ENCODE data around the gene POGK.
"Not testable (repeated sequence)": the region's sequence is repeated elsewhere in the genome, so short reads cannot be mapped to it uniquely, and the experiment has no call there.

POGK gene

GRCh38 chr1:166855558-166855957, 16.3 kb downstream of the POGK start:
- DNase-seq (ENCODE audit: low read depth in 2 of 2), result no peak

DNA sequence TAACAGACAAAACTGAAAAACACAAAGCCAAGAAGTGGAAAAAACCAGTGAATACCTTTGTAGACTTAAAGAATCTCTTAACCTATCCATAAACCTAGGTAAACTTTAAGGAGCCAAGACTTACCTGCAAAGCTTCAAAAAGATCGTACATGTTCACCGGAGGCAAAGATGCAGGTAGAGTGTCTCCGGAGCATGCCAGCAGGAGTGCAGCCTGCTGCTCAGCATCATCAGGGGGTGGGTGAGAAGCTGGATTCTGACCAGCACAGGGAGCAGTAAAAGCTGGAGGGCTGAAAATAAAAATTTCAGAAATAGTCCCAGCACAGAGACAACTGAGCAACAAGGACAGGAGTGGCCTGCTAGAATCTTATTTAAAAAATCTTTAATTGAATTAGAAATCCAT, 18.7 kb downstream of the POGK start:
- no peak for DNase-seq (ENCODE audit: low read depth in 2 of 2)

DNA sequence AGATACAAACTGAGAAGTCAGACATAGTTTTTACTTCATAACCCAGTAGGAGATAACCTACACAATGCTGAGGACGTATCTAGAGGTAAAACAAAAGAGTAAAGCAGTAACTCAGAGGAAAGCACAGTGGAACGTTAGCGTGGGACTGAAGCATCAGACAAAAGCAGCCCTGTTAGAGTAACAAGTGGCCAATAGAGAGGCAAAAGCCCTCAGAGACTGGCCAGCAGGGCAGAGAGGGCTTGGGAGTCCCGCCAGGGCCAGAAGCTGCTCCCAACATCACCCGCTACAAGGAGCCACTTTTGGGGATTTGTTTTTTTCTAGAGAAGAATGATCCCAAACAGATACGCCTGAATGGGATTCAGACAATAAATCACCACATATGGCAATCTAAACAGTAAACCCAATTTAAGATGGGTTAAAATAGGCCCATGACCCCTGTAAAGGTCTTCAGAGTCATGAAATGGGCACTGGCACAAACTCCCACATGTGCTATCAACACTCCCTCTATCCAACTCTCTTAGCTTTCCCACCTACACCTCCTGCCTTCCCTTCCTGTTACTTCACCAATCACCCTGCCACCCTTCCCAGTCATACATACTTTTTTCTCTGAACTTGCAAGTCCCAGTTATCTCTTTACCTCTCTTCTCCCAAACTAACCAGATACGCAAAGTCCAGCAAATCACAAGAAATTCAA, 19.6 kb downstream of the POGK start:
- DNase-seq (ENCODE audit: low read depth in 2 of 2), result no peak

DNA sequence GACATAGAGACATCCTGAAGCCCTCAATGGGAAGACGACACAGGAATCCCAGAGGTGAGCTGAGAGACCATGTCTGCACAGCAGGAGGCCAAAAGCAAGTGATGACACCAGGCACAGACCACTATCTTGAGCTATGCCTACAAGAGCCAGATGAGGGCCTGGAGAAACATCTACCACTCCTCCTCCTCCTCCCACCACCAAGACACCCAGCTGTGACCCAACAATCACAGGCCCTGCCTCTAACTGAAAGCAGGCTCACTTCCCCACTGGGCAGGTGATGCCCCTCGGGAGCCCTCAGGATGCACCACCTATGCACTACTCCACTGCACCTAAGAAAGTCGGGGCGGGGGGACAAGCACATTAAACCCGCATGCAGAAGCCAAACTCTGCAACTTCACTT, 20.3 kb downstream of the POGK start:
- no peak for DNase-seq (ENCODE audit: low read depth in 2 of 2)

DNA sequence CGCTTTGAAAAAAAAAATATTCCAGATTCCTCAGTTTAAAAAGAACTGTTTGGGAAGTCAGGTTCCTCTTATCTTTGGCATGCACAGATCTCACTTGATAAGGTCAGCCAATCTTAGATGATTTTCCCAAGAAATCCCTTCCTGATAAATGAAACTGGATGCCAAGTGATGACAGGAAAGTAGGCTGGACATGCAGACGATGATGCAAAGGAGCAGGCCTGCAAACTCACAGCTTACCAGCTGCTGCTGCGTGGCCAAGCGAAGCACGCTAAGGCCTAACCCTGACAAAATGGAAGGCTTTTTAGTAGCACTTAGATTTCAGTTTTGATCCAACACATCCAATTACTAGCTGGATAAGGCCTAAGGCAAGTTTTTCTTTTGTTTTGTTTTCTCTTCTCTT, 26.7 kb downstream of the POGK start:
- DNase-seq (ENCODE audit: low read depth in 2 of 2), result no peak

- DNase-seq (ENCODE audit: low read depth in 2 of 2), result no peak
Observed at GRCh38 chr1:166868639-166869038, 29.4 kb downstream of the POGK start.

- no peak for DNase-seq (ENCODE audit: low read depth in 2 of 2)
Observed at GRCh38 chr1:166869318-166870099, 30.2 kb downstream of the POGK start.

GRCh38 chr1:166870584-166870983, 31.3 kb downstream of the POGK start:
- no peak for DNase-seq (ENCODE audit: low read depth in 2 of 2)

- DNase-seq (ENCODE audit: low read depth in 2 of 2), result no peak
Observed at GRCh38 chr1:166874464-166874863, 35.2 kb downstream of the POGK start.

DNA sequence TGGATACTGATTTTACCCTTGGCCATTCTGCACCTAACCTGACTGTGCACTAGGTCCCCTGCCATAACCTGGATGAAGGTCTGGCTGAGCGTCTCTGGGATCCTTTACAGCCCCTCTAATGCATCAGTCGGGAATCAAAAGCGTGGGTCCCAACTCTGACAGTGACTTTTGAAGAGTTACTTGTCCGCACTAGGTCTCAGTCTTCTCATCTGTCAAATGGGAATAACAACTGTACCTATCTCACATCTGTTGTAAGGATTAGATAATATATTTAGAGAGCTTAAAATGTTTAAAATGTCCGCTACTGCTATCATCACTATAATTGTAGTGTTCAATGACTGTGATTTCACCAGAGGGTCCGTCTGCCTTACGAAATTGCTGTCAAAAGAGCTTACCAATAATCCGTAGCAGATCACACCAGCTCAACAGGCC, 36.0 kb downstream of the POGK start:
- no peak for DNase-seq (ENCODE audit: low read depth in 2 of 2)

DNA sequence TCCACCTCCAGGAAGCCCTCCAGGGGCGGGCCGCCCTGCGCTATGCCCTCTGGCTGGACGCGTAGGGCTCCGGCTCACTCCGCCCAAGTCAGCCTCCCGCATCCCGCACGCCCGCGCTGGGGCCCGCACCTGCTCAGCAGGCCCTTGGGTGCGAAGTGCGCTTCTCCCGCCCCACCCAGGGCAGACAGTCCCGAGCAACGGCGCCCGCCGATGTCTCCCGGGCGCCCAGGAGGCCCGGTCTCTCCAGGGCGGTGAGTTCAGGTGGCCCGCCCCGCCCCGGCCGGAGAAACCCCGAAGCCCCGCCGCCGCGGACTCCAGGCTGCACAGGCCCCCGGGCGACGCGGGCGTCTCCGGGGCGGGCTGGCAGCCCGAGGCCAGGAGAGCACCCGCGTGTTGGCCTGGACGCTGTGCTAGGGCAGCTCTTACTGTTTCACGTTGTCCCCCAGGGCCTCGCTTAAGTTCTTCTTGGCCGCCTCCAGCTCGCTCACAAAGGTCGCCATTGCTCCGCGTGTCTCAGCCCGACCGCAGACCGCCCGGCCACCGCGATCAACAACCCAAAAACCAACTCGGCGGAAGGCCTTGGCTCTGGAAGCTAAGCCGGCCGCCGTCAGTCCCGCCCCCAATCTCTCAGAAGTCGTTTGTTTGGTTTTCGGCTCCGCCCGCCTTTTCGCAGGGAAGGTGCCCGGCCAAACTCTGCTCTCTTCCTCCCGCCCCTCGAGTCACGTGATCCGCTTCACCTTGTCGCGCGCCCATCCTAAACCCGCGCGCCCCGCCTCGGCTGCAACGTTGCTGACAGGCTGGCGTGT, 36.7 kb downstream of the POGK start, which contains the start of gene TADA1:
Gene TADA1 (minus strand): TSS at position 531 of the 806 bp plus-strand sequence. CDS start 31 bp downstream, at position 500.
- peak; percentile 98 for DNase-seq (ENCODE audit: low read depth in 2 of 2)

DNA sequence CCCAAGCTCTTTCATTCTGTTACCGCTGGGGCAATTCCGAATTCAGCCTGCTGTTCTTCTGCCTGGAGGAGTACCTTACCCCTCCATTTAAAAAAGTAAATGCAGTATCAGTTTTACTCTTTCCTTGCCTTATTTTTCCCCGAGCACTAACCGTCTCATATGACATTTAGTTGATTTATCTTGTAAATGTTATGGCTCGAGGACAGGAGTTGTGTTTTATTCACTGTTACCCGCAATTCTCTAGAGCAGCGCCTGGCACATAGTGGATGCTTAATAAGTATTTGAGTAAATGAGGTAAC, 37.2 kb downstream of the POGK start:
- no peak for DNase-seq (ENCODE audit: low read depth in 2 of 2)

- not testable (repeated sequence) for DNase-seq (ENCODE audit: low read depth in 2 of 2)
Observed at GRCh38 chr1:166878173-166878917, 39.1 kb downstream of the POGK start.

- DNase-seq (ENCODE audit: low read depth in 2 of 2), result no peak
Observed at GRCh38 chr1:166882893-166883292, 43.6 kb downstream of the POGK start.

DNA sequence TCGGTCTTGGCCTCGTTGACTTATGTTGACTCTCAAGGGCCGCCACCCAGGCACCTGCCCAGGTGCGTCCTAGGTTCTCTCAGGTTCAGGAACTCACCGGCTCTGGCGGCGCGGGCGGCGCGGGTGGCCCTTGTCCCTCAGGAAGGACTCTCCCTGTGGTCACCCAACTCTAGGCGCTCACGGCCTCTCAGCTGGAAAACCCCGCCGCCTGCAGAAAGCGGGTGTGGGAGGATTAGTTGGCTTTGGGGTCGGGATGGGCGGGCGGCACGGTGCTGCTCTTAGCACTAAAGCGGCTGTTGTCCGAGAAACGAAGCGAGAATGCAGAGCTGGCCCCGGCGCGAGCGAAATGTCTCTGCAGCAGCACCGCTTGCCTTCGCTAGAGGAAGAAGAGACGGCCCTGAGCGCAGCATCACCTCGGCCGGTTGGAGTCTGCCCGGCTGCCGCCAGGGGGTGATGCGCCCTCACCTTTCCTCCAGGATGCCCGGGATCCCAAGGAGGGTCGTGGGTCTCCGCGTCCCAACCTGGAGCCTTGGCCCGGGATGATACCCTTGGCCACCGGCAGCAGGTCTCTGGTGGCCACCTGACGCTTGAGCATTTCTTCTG, 44.9 kb downstream of the POGK start:
- peak; percentile 8 to 10 for DNase-seq (ENCODE audit: low read depth in 2 of 2)

DNA sequence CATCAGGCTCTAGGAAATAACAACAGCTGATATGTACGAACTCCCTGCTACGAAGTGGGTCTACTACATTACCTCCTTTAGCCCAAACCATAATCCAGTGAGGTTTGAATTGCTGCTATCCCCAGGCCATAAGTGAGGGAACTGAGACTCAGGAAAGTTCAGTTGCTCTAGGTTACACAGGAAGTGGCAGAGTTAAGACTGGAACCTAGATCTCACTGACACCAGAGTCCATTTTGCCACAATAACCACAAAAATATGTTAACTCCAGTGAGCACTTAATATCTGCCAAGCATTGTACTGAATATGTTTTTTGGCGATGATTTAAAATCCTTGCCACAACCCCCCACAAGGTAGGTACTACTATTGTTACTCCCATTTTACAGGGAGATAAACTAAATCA, 45.7 kb downstream of the POGK start:
- DNase-seq (ENCODE audit: low read depth in 2 of 2), result no peak

DNA sequence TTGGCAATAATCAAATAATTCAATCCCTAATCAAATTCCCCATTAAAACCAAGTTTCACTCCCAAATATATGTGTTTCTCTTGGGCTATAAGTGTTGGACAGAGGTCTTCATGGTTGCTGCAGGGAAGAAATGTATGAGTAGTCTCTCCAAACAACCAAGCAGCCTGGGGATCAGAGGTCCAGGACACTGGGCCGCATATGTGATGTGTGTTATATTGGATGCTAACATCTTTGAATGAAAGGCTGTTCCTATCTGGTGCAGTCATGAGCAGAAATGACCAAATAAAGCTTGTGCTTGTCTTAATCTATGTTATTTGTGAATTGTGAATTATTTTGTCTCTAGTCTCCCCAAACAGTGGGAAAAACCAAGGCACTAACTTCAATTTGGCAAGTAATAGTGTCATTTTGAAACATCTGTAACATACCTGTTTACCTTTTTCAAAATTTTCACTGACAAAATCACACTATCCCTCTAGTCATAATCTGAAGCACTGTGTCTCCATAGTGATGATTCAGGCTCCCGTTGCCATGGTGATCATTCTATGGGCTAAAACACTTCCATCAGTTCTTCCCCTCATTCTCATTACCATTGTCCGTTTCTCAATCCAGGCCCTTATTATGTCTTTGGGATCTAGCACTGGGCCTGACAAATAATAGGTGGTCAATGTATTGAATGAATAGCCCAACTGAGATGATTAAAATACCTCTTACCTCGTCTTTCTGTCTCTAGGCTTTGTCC, 49.3 kb downstream of the POGK start:
- no peak for DNase-seq (ENCODE audit: low read depth in 2 of 2)

DNA sequence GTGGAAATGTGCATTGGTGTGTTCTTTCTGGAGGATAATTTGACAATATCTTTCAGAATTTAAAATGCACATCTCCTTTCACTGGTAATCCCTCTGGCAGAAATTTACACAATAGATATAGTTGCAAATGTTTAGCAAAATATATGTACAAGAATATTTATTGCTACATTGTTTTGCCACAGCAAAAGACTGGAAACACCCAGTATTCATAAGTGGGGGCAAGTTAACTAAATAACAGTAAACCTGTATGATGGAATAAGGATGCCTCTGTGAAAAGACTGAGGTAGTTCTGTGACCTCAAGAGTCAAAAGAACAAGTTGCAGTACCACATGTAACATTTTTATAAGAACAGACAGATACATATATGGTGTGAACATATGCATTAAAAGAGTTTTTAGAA, 50.5 kb downstream of the POGK start:
- no peak for DNase-seq (ENCODE audit: low read depth in 2 of 2)

GRCh38 chr1:166895766-166896165, 56.5 kb downstream of the POGK start:
- DNase-seq (ENCODE audit: low read depth in 2 of 2), result no peak

- no peak for DNase-seq (ENCODE audit: low read depth in 2 of 2)
Observed at GRCh38 chr1:166899769-166900168, 60.5 kb downstream of the POGK start.

DNA sequence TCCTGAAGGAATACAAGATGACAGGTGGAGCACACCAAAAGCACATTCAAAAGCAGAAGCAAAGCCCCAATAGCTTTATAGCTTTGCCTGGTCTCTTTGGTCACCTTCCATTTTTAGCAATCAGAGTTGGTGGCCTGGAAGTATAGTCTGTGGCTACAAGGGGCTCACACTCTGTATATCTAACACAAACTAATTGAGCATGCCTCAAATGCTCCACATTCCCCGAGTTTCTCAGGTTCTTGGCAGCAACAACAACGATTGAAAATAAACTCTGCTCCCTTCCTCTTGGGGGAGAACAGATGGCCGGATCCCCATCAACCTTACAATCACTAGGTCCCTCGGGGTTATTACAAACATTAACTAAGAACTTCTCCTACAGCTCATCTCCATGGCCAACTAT, 61.7 kb downstream of the POGK start:
- no peak for DNase-seq (ENCODE audit: low read depth in 2 of 2)
